Endothelial cell of umbilical vein (primary cell): ENCODE results near the gene KCNMB2. TPM values are rescaled to one million over a fixed set of nuclear protein-coding genes. Genes with fewer than 3 reads are reported as not detected.

Experiments
- BruUV-seq: library from RNA; stranded (reverse); fragments of 400-500 nt; replicated peaks from 2 replicates; lab custom pipeline; 2021; lab: Mats Ljungman, UMichigan
- CTCF ChIA-PET: fragments of 300-600, 350-600 bp; sonication (Branson Sonifier 250); formaldehyde crosslinking; loops from one replicate; lab custom pipeline; 2021; ENCODE audit warnings: antibody characterized with exemption, inconsistent platforms; lab: Charles Lee
- POLR2A ChIA-PET: fragments of 300-600, 350-600 bp; sonication (Branson Sonifier 250); formaldehyde crosslinking; loops from one replicate; lab custom pipeline; 2021; ENCODE audit warnings: antibody characterized with exemption, inconsistent platforms; lab: Charles Lee
- DNase-seq: peaks from one replicate; pipeline ENCODE4 v3.0.0-alpha.2; 2011; ENCODE audit warnings: low read depth, low spot score
- FAIRE-seq: peaks from 2 replicates; lab custom pipeline; 2011; peaks lifted over from hg19 to GRCh38; lab: Jason Lieb, UNC
- H2AFZ ChIP-seq: 2 replicates; pipeline ENCODE4 v1.6.0; 2012; ENCODE audit warnings: low read depth, low read length, control low read depth, inconsistent platforms
- H3K27ac ChIP-seq: 2 replicates; pipeline ENCODE4 v1.5.1; 2011; ENCODE audit warnings: low read depth, mild to moderate bottlenecking, control low read depth, low read length, moderate library complexity; ENCODE audit not compliant: insufficient read depth
- H3K27me3 ChIP-seq, 2 experiments: 2 replicates each; pipeline versions ENCODE4 v1.6.0 to v1.6.1; 2011; ENCODE audit warnings: low read length in 2 of 2, mixed read lengths in 1 of 2; ENCODE audit not compliant: control insufficient read depth in 2 of 2, insufficient read depth in 2 of 2
- H3K36me3 ChIP-seq, 2 experiments: 2 replicates in 1 of 2; 3 replicates in 1 of 2; pipeline ENCODE4 v1.5.1; 2011; ENCODE audit warnings: low read length in 2 of 2, mild to moderate bottlenecking in 1 of 2, moderate library complexity in 1 of 2; ENCODE audit not compliant: control insufficient read depth in 2 of 2, insufficient read depth in 2 of 2; ENCODE audit errors: extremely low read depth in 1 of 2
- H3K4me1 ChIP-seq: 3 replicates; pipeline ENCODE4 v1.5.1; 2011; ENCODE audit warnings: mild to moderate bottlenecking, low read length; ENCODE audit not compliant: control insufficient read depth, insufficient read depth; ENCODE audit errors: extremely low read depth
- H3K4me2 ChIP-seq: 2 replicates; pipeline ENCODE4 v1.6.1; 2011; ENCODE audit warnings: low read length, control low read depth, mixed read lengths; ENCODE audit not compliant: insufficient read depth
- H3K4me3 ChIP-seq, 3 experiments: fragments of 200-600 bp in 1 of 3; sonication (generic), shearing (Covaris generic) in 1 of 3; replicated peaks in 1 of 3; 2 replicates each; pipeline ENCODE4 v1.5.1; 2011 to 2016; ENCODE audit warnings: control low read depth in 3 of 3, low read length in 3 of 3, mild to moderate bottlenecking in 2 of 3, inconsistent platforms in 1 of 3, low read depth in 1 of 3, moderate library complexity in 1 of 3; ENCODE audit not compliant: insufficient read depth in 1 of 3
- H3K79me2 ChIP-seq: 2 replicates; pipeline ENCODE4 v1.6.0; 2012; ENCODE audit warnings: low read length, inconsistent platforms; ENCODE audit not compliant: control insufficient read depth, insufficient read depth
- H3K9ac ChIP-seq: replicated peaks from 2 replicates; pipeline ENCODE3; 2011; ENCODE audit warnings: low read length, control low read depth; ENCODE audit not compliant: insufficient read depth; ENCODE audit errors: extremely low read depth
- H3K9me1 ChIP-seq: replicated peaks from 3 replicates; pipeline ENCODE4 v1.6.0; 2011; ENCODE audit warnings: mild to moderate bottlenecking, low read length; ENCODE audit not compliant: control insufficient read depth, insufficient read depth; ENCODE audit errors: extremely low read depth
- H3K9me3 ChIP-seq: replicated peaks from 2 replicates; pipeline ENCODE4 v1.5.1; 2012; ENCODE audit warnings: low read length, inconsistent platforms; ENCODE audit not compliant: control insufficient read depth, insufficient read depth
- H4K20me1 ChIP-seq: replicated peaks from 2 replicates; pipeline ENCODE3; 2011; ENCODE audit warnings: mild to moderate bottlenecking, low read length; ENCODE audit not compliant: control insufficient read depth, insufficient read depth; ENCODE audit errors: extremely low read depth
- CTCF ChIP-seq, 2 donors: IDR thresholded peaks; 1 replicate in 1 of 2; 2 replicates in 1 of 2; pipeline ENCODE4 v1.5.1; 2011; ENCODE audit warnings: low read length in 2 of 2, mild to moderate bottlenecking in 2 of 2, moderate library complexity in 2 of 2, control low read depth in 1 of 2, inconsistent platforms in 1 of 2, low read depth in 1 of 2; ENCODE audit not compliant: insufficient read depth in 1 of 2; ENCODE audit errors: extremely low read depth in 1 of 2
- EZH2 ChIP-seq: IDR thresholded peaks from 2 replicates; pipeline ENCODE4 v1.6.1; 2012; ENCODE audit warnings: borderline replicate concordance, low read depth, mild to moderate bottlenecking, moderate library complexity, low read length, inconsistent platforms; ENCODE audit not compliant: severe bottlenecking
- FOS ChIP-seq: IDR thresholded peaks from 2 replicates; pipeline ENCODE4 v1.6.1; 2011; ENCODE audit warnings: mild to moderate bottlenecking, low read length, moderate library complexity, borderline replicate concordance; ENCODE audit not compliant: insufficient read depth
- GATA2 ChIP-seq: IDR thresholded peaks from 2 replicates; pipeline ENCODE4 v1.7.0; 2011; ENCODE audit warnings: low read depth, mild to moderate bottlenecking, moderate library complexity, mixed read lengths, low read length; ENCODE audit not compliant: insufficient read length, insufficient read depth
- JUN ChIP-seq: IDR thresholded peaks from 2 replicates; pipeline ENCODE4 v1.6.1; 2011; ENCODE audit warnings: borderline replicate concordance, low read depth; ENCODE audit not compliant: insufficient read length, insufficient read depth
- MYC ChIP-seq: IDR thresholded peaks from one replicate; pipeline ENCODE4 v1.6.1; 2011; ENCODE audit warnings: mild to moderate bottlenecking, low read depth, low read length
- POLR2A ChIP-seq: IDR thresholded peaks from 2 replicates; pipeline ENCODE4 v1.6.1; 2012; ENCODE audit warnings: low read depth, mild to moderate bottlenecking, control low read depth, low read length
- POLR2AphosphoS5 ChIP-seq: IDR thresholded peaks from 2 replicates; pipeline ENCODE4 v1.6.1; 2012; ENCODE audit warnings: low read depth, mild to moderate bottlenecking, control low read depth, low read length, moderate library complexity; ENCODE audit not compliant: insufficient read depth
- dilution Hi-C: fragments of 300-500 bp; cut with MboI; formaldehyde crosslinking; loops from one replicate; pipeline ENCODE4 v1.15.0; 2019; ENCODE audit warnings: low sequenced_read_pairs; ENCODE audit not compliant: extremely low pct_ligation_motif_present
- intact Hi-C: fragments of 100-400 bp; cut with micrococcal nuclease; formaldehyde crosslinking; loops from one replicate; pipeline ENCODE4 v1.10.0; 2022
- polyA plus RNA-seq, 4 experiments: library from polyadenylated mRNA; depleted of rRNA in 3 of 4; stranded (reverse) in 3 of 4; unstranded in 1 of 4; fragments of >200 nt; gene quantifications; 2 replicates each; pipeline versions ENCODE4 v1.2.1 to v1.2.3, GENCODE V29; 2011 to 2012; ENCODE audit warnings: missing spikeins in 1 of 4
- total RNA-seq: library from RNA; stranded (reverse); gene quantifications from 2 replicates; pipeline ENCODE4 v1.2.3, GENCODE V29; 2021
- TF ChIP-seq, protein P1 (sequence below): IDR thresholded peaks from 2 replicates; pipeline ENCODE4 v1.6.1; 2011; ENCODE audit not compliant: insufficient read depth, insufficient read length

Gene KCNMB2
- total and polyA plus RNA-seq, 2 donors (not counting 3 experiments of a cell fraction or from before 2014, with no cell fraction given), result not detected

DNA sequence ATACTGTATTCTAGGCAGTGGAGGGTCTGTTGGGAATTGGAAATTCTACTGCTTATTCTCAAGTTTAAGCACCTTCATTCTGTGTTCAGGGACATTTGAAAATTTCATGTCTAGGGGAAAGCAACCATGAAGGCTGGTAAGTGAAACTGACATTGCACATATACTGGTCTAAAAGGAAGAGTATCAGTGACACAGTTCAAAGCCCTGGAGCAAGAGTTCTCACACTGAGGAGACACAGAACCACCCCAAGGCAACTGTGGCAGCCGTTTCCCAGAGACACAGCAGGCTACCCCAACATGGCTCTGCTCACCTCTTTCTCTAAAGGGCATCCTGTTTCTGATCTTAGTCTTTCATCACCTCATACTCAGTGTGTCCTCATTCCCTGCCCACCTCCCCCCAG lies 67.5 kb downstream of the KCNMB2 start:
- no peak overlapping the region for H3K27ac ChIP-seq
- no peaks in the 10 kb centered on the region for H4K20me1 ChIP-seq
- ChIA-PET POLR2A (no interaction called here), CTCF (no interaction called here)
- H3K79me2 ChIP-seq, result no peaks in the 10 kb centered on the region
- no peak overlapping the region for H3K9ac ChIP-seq
- TF ChIP-seq GATA2 (no peak), MYC (no peak), CTCF (IDR thresholded peaks at IDR 0.05; ENCODE audit: extremely low read depth in 1 of 2, insufficient read depth in 1 of 2, low read depth in 1 of 2, low read length in 2 of 2) (no peak), JUN (no peak), FOS (no peak), POLR2AphosphoS5 (no peak), POLR2A (no peak), EZH2 (no peak)
- TF ChIP-seq, protein P1, sequence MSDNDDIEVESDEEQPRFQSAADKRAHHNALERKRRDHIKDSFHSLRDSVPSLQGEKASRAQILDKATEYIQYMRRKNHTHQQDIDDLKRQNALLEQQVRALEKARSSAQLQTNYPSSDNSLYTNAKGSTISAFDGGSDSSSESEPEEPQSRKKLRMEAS, result no peak
- no peak overlapping the region for H2AFZ ChIP-seq
- no peaks in the 10 kb centered on the region for H3K9me3 ChIP-seq
- no peaks in the 10 kb centered on the region for H3K4me1 ChIP-seq
- H3K27me3 ChIP-seq, result peaks cover 3 to 4% of the 10 kb centered on the region in 2 experiments
- H3K4me2 ChIP-seq, result no peak overlapping the region
- FAIRE-seq (no peak), DNase-seq (no peak)
- dilution Hi-C loops (no loop called here), intact Hi-C loops (no loop called here)
- no TSS peak for BruUV-seq
- no peaks in the 10 kb centered on the region for H3K9me1 ChIP-seq
- H3K36me3 ChIP-seq, result no peaks in the 10 kb centered on the region
- no peak overlapping the region for H3K4me3 ChIP-seq
